Naive B cell (primary cell): Measurements from ENCODE around the gene PERM1. TPM values are rescaled to one million over a fixed set of nuclear protein-coding genes. Genes with fewer than 3 reads are reported as not detected.
A peak's percentile ranks its signal among the peaks of the same experiment; 100 is the strongest.
"Not testable (repeated sequence)": the region's sequence is repeated elsewhere in the genome, so short reads cannot be mapped to it uniquely, and the experiment has no call there.

Source experiments
- ATAC-seq, 2 donors: fragments of 150-1000 bp; cut with Tn5 transposase; 2 replicates each; pipeline ENCODE4 v1.10.0; 2021; ENCODE audit warnings: low read depth in 2 of 2, mild to moderate bottlenecking in 2 of 2, moderate library complexity in 2 of 2
- DNase-seq: peaks from one replicate; pipeline ENCODE4 v3.0.0; 2022
- H3K27ac Mint-ChIP-seq, 6 donors: one replicate each; pipeline ENCODE4 v1.8.0; 2020 to 2022; ENCODE audit warnings: mild to moderate bottlenecking in 6 of 6, mixed read lengths in 6 of 6, moderate library complexity in 5 of 6, inconsistent platforms in 2 of 6
- H3K27me3 Mint-ChIP-seq, 3 donors: one replicate each; pipeline ENCODE4 v1.8.0; 2021 to 2022; ENCODE audit warnings: mixed read lengths in 3 of 3, mild to moderate bottlenecking in 1 of 3
- H3K36me3 Mint-ChIP-seq, 2 donors: one replicate each; pipeline ENCODE4 v1.8.0; 2020 to 2022; ENCODE audit warnings: mixed read lengths in 2 of 2, inconsistent platforms in 1 of 2, mild to moderate bottlenecking in 1 of 2
- H3K4me1 Mint-ChIP-seq, 3 donors: one replicate each; pipeline ENCODE4 v1.8.0; 2020 to 2022; ENCODE audit warnings: mixed read lengths in 3 of 3, inconsistent platforms in 1 of 3, mild to moderate bottlenecking in 1 of 3, moderate library complexity in 1 of 3
- H3K4me3 Mint-ChIP-seq, 8 donors: one replicate each; pipeline ENCODE4 v1.8.0; 2020 to 2022; ENCODE audit warnings: mild to moderate bottlenecking in 8 of 8, mixed read lengths in 8 of 8, moderate library complexity in 8 of 8, inconsistent platforms in 2 of 8
- H3K9me3 Mint-ChIP-seq, 7 donors: one replicate each; pipeline ENCODE4 v1.8.0; 2020 to 2022; ENCODE audit warnings: mixed read lengths in 7 of 7, mild to moderate bottlenecking in 5 of 7, inconsistent platforms in 2 of 7, moderate library complexity in 1 of 7
- polyA plus RNA-seq, 6 donors: library from polyadenylated mRNA; unstranded; fragments of 300-500 nt; fragmentation: Illumina TruSeq; gene quantifications; one replicate each; pipeline ENCODE4 v1.2.3, GENCODE V29; 2021; ENCODE audit warnings: low read depth in 6 of 6

The PERM1 gene
- polyA plus RNA-seq, 6 donors from 2014 or later, result not detected

- peaks cover 23 to 34% (median 26%) of the 10 kb centered on the region in 3 donors for H3K4me1 Mint-ChIP-seq
- ATAC-seq (no peak), DNase-seq (no peak)
- H3K9me3 Mint-ChIP-seq, result no peaks in the 10 kb centered on the region
- no peaks in the 10 kb centered on the region for H3K27me3 Mint-ChIP-seq
- H3K36me3 Mint-ChIP-seq, result peaks cover 0 to 13% of the 10 kb centered on the region in 2 donors
- peak overlapping the region; percentile 77 to 95 (median 90) for H3K4me3 Mint-ChIP-seq
- peak overlapping the region in 3 of 6 donors; percentile 34 to 81 (median 65) for H3K27ac Mint-ChIP-seq
Observed at GRCh38 chr1:959731-960362, 22.0 kb downstream of the PERM1 start.

- Mint-ChIP-seq H3K9me3 (no peaks in the 10 kb centered on the region), H3K27ac (peak within 1 kb of the TSS in 5 of 6 donors; percentile 66 to 92 (median 92)), H3K4me1 (peaks cover 23 to 34% (median 26%) of the 10 kb centered on the region in 3 donors), H3K27me3 (no peaks in the 10 kb centered on the region), H3K4me3 (peak within 1 kb of the TSS; percentile 77 to 95 (median 91)), H3K36me3 (peaks cover 0 to 14% of the 10 kb centered on the region in 2 donors)
- ATAC-seq (peak; percentile 84 to 87), DNase-seq (peak; percentile 88)
Observed at GRCh38 chr1:958823-959730, 22.8 kb downstream of the PERM1 start, which contains the start of gene NOC2L. NOC2L (minus strand) TSS chr1:959256; CDS start chr1:959240, 16 bp downstream.

GRCh38 chr1:956636-957035 lies 25.3 kb downstream of the PERM1 start:
- Mint-ChIP-seq H3K4me1 (peaks cover 23 to 31% (median 23%) of the 10 kb centered on the region in 3 donors), H3K4me3 (peak overlapping the region in 2 of 8 donors; percentile 54 to 78)

GRCh38 chr1:955474-955873 lies 26.4 kb downstream of the PERM1 start:
- H3K4me1 Mint-ChIP-seq, result peaks cover 28 to 35% (median 28%) of the 10 kb centered on the region in 3 donors
- H3K27me3 Mint-ChIP-seq, result no peaks in the 10 kb centered on the region
- peaks cover under 1 to 23% of the 10 kb centered on the region in 2 donors for H3K36me3 Mint-ChIP-seq
- no peaks in the 10 kb centered on the region for H3K9me3 Mint-ChIP-seq
- peak overlapping the region in 1 of 6 donors; percentile 6 for H3K27ac Mint-ChIP-seq
- peak overlapping the region in 3 of 8 donors; percentile 57 to 78 (median 59) for H3K4me3 Mint-ChIP-seq
- ATAC-seq (no peak), DNase-seq (no peak)

More at GRCh38 chr1:956636-957035, 25.3 kb downstream of the PERM1 start:
- peaks cover 0 to 16% of the 10 kb centered on the region in 2 donors for H3K36me3 Mint-ChIP-seq
- DNase-seq, result no peak
- no peak for ATAC-seq
- no peaks in the 10 kb centered on the region for H3K9me3 Mint-ChIP-seq
- H3K27me3 Mint-ChIP-seq, result no peaks in the 10 kb centered on the region
- H3K27ac Mint-ChIP-seq, result no peak overlapping the region

- DNase-seq (no peak), ATAC-seq (no peak)
- Mint-ChIP-seq H3K27ac (peak overlapping the region in 1 of 6 donors; percentile 6), H3K4me3 (peak overlapping the region in 2 of 8 donors; percentile 27 to 57), H3K4me1 (peaks cover 28 to 31% (median 28%) of the 10 kb centered on the region in 3 donors), H3K27me3 (no peaks in the 10 kb centered on the region), H3K36me3 (peaks cover 6 to 23% of the 10 kb centered on the region in 2 donors), H3K9me3 (no peaks in the 10 kb centered on the region)
Observed at GRCh38 chr1:954927-955326, 27.0 kb downstream of the PERM1 start.

- H3K36me3 Mint-ChIP-seq, result peaks cover 14 to 35% of the 10 kb centered on the region in 2 donors
- ATAC-seq, result no peak
- H3K9me3 Mint-ChIP-seq, result no peaks in the 10 kb centered on the region
- no peaks in the 10 kb centered on the region for H3K27me3 Mint-ChIP-seq
- peaks cover 27 to 31% (median 28%) of the 10 kb centered on the region in 3 donors for H3K4me1 Mint-ChIP-seq
- no peak for DNase-seq
- H3K27ac Mint-ChIP-seq, result no peak overlapping the region
- H3K4me3 Mint-ChIP-seq, result peak overlapping the region in 1 of 8 donors; percentile 27
Observed at GRCh38 chr1:953524-954320, 28.2 kb downstream of the PERM1 start.

GRCh38 chr1:952603-953002 lies 29.3 kb downstream of the PERM1 start:
- DNase-seq (no peak), ATAC-seq (no peak)
- H3K36me3 Mint-ChIP-seq, result peaks cover 14 to 32% of the 10 kb centered on the region in 2 donors
- H3K27ac Mint-ChIP-seq, result no peak overlapping the region
- no peaks in the 10 kb centered on the region for H3K9me3 Mint-ChIP-seq
- H3K4me3 Mint-ChIP-seq, result no peak overlapping the region
- H3K4me1 Mint-ChIP-seq, result peaks cover 19 to 24% (median 22%) of the 10 kb centered on the region in 3 donors
- H3K27me3 Mint-ChIP-seq, result no peaks in the 10 kb centered on the region

- ATAC-seq, result no peak
- no peak overlapping the region for H3K4me3 Mint-ChIP-seq
- H3K27ac Mint-ChIP-seq, result peak overlapping the region in 1 of 6 donors; percentile 13
- no peak for DNase-seq
- H3K9me3 Mint-ChIP-seq, result no peaks in the 10 kb centered on the region
- H3K36me3 Mint-ChIP-seq, result peaks cover 14 to 30% of the 10 kb centered on the region in 2 donors
- peaks cover 16 to 19% (median 18%) of the 10 kb centered on the region in 3 donors for H3K4me1 Mint-ChIP-seq
- no peaks in the 10 kb centered on the region for H3K27me3 Mint-ChIP-seq
Observed at GRCh38 chr1:952201-952600, 29.7 kb downstream of the PERM1 start.

- ATAC-seq (no peak), DNase-seq (no peak)
- Mint-ChIP-seq H3K27me3 (no peaks in the 10 kb centered on the region), H3K4me3 (peak overlapping the region in 1 of 8 donors; percentile 31), H3K9me3 (no peaks in the 10 kb centered on the region), H3K4me1 (peaks cover 12 to 16% (median 13%) of the 10 kb centered on the region in 3 donors), H3K27ac (no peak overlapping the region), H3K36me3 (peaks cover 14 to 30% of the 10 kb centered on the region in 2 donors)
Observed at GRCh38 chr1:951364-951763, 30.5 kb downstream of the PERM1 start.

GRCh38 chr1:950881-951280 lies 31.0 kb downstream of the PERM1 start:
- H3K36me3 Mint-ChIP-seq, result peaks cover 14 to 31% of the 10 kb centered on the region in 2 donors
- no peak overlapping the region for H3K27ac Mint-ChIP-seq
- H3K4me3 Mint-ChIP-seq, result no peak overlapping the region
- ATAC-seq (no peak), DNase-seq (no peak)
- no peaks in the 10 kb centered on the region for H3K27me3 Mint-ChIP-seq
- no peaks in the 10 kb centered on the region for H3K9me3 Mint-ChIP-seq
- H3K4me1 Mint-ChIP-seq, result peaks cover 12 to 14% (median 13%) of the 10 kb centered on the region in 3 donors

- Mint-ChIP-seq H3K9me3 (no peaks in the 10 kb centered on the region), H3K4me1 (peaks cover 7 to 11% (median 8%) of the 10 kb centered on the region in 3 donors), H3K36me3 (peaks cover 14 to 34% of the 10 kb centered on the region in 2 donors), H3K27ac (no peak overlapping the region), H3K27me3 (no peaks in the 10 kb centered on the region), H3K4me3 (no peak overlapping the region)
- no peak for ATAC-seq
- no peak for DNase-seq
Observed at GRCh38 chr1:950268-950667, 31.6 kb downstream of the PERM1 start.

GRCh38 chr1:947958-948357 lies 33.9 kb downstream of the PERM1 start:
- no peak overlapping the region for H3K4me3 Mint-ChIP-seq
- ATAC-seq (no peak), DNase-seq (no peak)
- H3K27me3 Mint-ChIP-seq, result peaks cover 0 to 4% (median 0%) of the 10 kb centered on the region in 3 donors
- peaks cover 7 to 12% (median 8%) of the 10 kb centered on the region in 3 donors for H3K4me1 Mint-ChIP-seq
- no peaks in the 10 kb centered on the region for H3K9me3 Mint-ChIP-seq
- H3K27ac Mint-ChIP-seq, result no peak overlapping the region
- peaks cover 14 to 30% of the 10 kb centered on the region in 2 donors for H3K36me3 Mint-ChIP-seq

- not testable (repeated sequence) for H3K4me3 Mint-ChIP-seq, ATAC-seq, DNase-seq, H3K27me3 Mint-ChIP-seq, H3K27ac Mint-ChIP-seq, H3K9me3 Mint-ChIP-seq
- Mint-ChIP-seq H3K4me1 (peaks cover 7 to 12% (median 8%) of the 10 kb centered on the region in 3 donors), H3K36me3 (peaks cover 14 to 29% of the 10 kb centered on the region in 2 donors)
Observed at GRCh38 chr1:946811-947210, 35.1 kb downstream of the PERM1 start.
